MCF 10A (cell line): ENCODE results near the gene CELSR1. TPM values are rescaled to one million over a fixed set of nuclear protein-coding genes. Genes with fewer than 3 reads are reported as not detected.

Source experiments
- BruUV-seq: library from RNA; stranded (reverse); fragments of 400-500 nt; replicated peaks from 2 replicates; lab custom pipeline; 2021; lab: Mats Ljungman, UMichigan
- CTCF ChIA-PET: fragments of 300-600 bp; sonication (Branson Sonifier 250); formaldehyde crosslinking; extraction: SDS; loops from one replicate; lab custom pipeline; 2021; ENCODE audit warnings: antibody characterized with exemption, inconsistent platforms; lab: Yijun Ruan, JAX
- POLR2A ChIA-PET: fragments of 300-600, 350-650 bp; sonication (Branson Sonifier 250); formaldehyde crosslinking; extraction: SDS; loops from one replicate; lab custom pipeline; 2020; ENCODE audit warnings: antibody characterized with exemption, inconsistent platforms; lab: Yijun Ruan, JAX
- DNase-seq: peaks from one replicate; pipeline ENCODE4 v3.0.0-alpha.2; 2018; ENCODE audit not compliant: unreplicated experiment
- H3K27ac Mint-ChIP-seq: one replicate; pipeline ENCODE4 v1.8.0; 2022; ENCODE audit warnings: mild to moderate bottlenecking, low read depth, mixed read lengths; ENCODE audit not compliant: unreplicated experiment
- H3K27me3 Mint-ChIP-seq: one replicate; pipeline ENCODE4 v1.8.0; 2022; ENCODE audit warnings: mixed read lengths; ENCODE audit not compliant: insufficient read depth, unreplicated experiment
- H3K36me3 Mint-ChIP-seq: one replicate; pipeline ENCODE4 v1.8.0; 2022; ENCODE audit warnings: mild to moderate bottlenecking, moderate library complexity, mixed read lengths; ENCODE audit not compliant: insufficient read depth, unreplicated experiment
- H3K4me1 Mint-ChIP-seq: one replicate; pipeline ENCODE4 v1.8.0; 2022; ENCODE audit warnings: mixed read lengths; ENCODE audit not compliant: insufficient read depth, unreplicated experiment
- H3K4me3 Mint-ChIP-seq: one replicate; pipeline ENCODE4 v1.8.0; 2022; ENCODE audit warnings: mild to moderate bottlenecking, moderate library complexity, mixed read lengths; ENCODE audit not compliant: unreplicated experiment
- H3K9me3 Mint-ChIP-seq: one replicate; pipeline ENCODE4 v1.8.0; 2022; ENCODE audit warnings: mixed read lengths; ENCODE audit not compliant: unreplicated experiment
- intact Hi-C: fragments of 100-400 bp; cut with micrococcal nuclease; formaldehyde crosslinking; loops from 2 replicates; pipeline ENCODE4 v1.14.1; 2022
- total RNA-seq: library from RNA; stranded (reverse); gene quantifications from 2 replicates; pipeline ENCODE4 v1.2.3, GENCODE V29; 2022
- TF ChIP-seq, protein P1 (sequence below): fragments of 200-600 bp; IDR thresholded peaks from one replicate; pipeline ENCODE4 v1.8.0; 2022; ENCODE audit warnings: antibody characterized with exemption, mild to moderate bottlenecking; ENCODE audit not compliant: unreplicated experiment

CELSR1 gene
- total RNA-seq, 1 experiment from 2014 or later, result 49.1 TPM

- Mint-ChIP-seq H3K4me1 (peaks cover 14% of the 10 kb centered on the region), H3K4me3 (peak overlapping the region; percentile 91), H3K36me3 (peaks cover 46% of the 10 kb centered on the region), H3K9me3 (no peaks in the 10 kb centered on the region), H3K27ac (peak overlapping the region; percentile 89), H3K27me3 (no peaks in the 10 kb centered on the region)
- TSS peak; percentile 18 for BruUV-seq
- CTCF ChIA-PET, result interaction anchor here (0.6 to 1.4 kb wide), 4 partner anchors 21 to 330 kb away, joined by 3 to 4 read pairs (median 4); no protein-coding TSS in a partner anchor
- DNase-seq, result peak; percentile 24
- intact Hi-C loops, result no loop called here
- POLR2A ChIA-PET, result interaction anchor here (0.5 to 2.5 kb wide), 34 partner anchors 8 to 1172 kb away, joined by 3 to 9 read pairs (median 3); partner anchors contain the start of genes CELSR1, GTSE1, PPARA and TBC1D22A
- TF ChIP-seq, protein P1, sequence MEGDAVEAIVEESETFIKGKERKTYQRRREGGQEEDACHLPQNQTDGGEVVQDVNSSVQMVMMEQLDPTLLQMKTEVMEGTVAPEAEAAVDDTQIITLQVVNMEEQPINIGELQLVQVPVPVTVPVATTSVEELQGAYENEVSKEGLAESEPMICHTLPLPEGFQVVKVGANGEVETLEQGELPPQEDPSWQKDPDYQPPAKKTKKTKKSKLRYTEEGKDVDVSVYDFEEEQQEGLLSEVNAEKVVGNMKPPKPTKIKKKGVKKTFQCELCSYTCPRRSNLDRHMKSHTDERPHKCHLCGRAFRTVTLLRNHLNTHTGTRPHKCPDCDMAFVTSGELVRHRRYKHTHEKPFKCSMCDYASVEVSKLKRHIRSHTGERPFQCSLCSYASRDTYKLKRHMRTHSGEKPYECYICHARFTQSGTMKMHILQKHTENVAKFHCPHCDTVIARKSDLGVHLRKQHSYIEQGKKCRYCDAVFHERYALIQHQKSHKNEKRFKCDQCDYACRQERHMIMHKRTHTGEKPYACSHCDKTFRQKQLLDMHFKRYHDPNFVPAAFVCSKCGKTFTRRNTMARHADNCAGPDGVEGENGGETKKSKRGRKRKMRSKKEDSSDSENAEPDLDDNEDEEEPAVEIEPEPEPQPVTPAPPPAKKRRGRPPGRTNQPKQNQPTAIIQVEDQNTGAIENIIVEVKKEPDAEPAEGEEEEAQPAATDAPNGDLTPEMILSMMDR, result no peak
These were observed 201.0 kb downstream of the CELSR1 start for GRCh38 chr22:46336119-46337078.

DNA sequence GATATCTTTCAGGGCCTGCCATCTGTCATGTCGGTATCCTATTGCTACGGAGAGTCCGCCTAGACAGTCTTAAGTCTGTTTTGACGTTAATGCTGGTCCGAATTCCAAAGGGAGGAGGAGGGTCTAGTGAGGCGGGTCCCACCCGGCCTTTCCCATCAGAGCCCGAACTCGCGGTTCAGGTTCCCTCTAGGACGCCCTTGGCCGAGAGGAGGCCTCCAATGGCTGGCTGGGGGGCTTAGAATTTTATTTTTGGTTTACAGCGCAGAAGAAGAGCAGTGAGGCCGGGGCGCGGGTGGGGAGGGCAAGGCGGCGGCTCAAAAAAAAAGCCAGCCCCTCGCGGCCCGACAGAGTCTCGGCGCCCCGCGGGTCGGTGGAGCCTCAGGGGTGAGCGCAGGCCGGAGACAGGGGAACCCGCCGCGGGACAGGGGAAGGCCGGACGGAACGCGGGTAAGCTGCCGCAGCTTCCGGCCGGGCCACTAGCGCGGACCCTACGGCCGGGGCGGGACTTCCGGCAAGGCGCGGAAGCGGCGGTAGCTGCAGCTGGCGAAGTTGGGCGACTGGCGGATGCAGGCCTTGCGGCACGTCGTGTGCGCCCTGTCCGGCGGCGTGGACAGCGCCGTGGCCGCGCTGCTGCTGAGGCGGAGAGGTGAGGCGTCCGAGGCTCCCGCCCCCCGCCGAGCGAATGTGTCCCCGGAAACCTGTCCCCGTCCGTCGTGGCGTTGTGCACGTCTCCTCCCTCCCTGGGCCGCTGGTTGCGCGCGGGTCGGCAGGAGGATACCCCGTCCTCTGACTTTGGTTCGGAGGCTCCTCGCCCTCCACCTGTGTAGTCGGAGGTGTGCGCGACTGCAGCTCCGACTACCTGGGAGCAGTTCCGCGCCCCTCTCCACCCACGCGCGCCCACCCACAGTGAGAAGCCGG is 202.0 kb downstream of the CELSR1 start, which contains the start of gene TRMU:
TRMU (plus strand) TSS at position 514 of the 918 bp plus-strand sequence; CDS start at position 565, 51 bp downstream.
- intact Hi-C loops, result no loop called here
- peaks cover 14% of the 10 kb centered on the region for H3K4me1 Mint-ChIP-seq
- H3K9me3 Mint-ChIP-seq, result no peaks in the 10 kb centered on the region
- peak within 1 kb of the TSS; percentile 89 for H3K27ac Mint-ChIP-seq
- BruUV-seq, result TSS peak; percentile 84
- H3K27me3 Mint-ChIP-seq, result no peaks in the 10 kb centered on the region
- POLR2A ChIA-PET, result interaction anchor here (0.6 to 2.5 kb wide), 30 partner anchors 9 to 1171 kb away, joined by 3 to 9 read pairs (median 3); partner anchors contain the start of genes CELSR1, GTSE1 and TTC38
- peaks cover 38% of the 10 kb centered on the region for H3K36me3 Mint-ChIP-seq
- TF ChIP-seq, protein P1, result no peak
- CTCF ChIA-PET, result interaction anchor here (0.6 to 1.4 kb wide), 4 partner anchors 20 to 329 kb away, joined by 3 to 4 read pairs (median 4); no protein-coding TSS in a partner anchor
- H3K4me3 Mint-ChIP-seq, result peak within 1 kb of the TSS; percentile 91
- peak; percentile 79 for DNase-seq

DNA sequence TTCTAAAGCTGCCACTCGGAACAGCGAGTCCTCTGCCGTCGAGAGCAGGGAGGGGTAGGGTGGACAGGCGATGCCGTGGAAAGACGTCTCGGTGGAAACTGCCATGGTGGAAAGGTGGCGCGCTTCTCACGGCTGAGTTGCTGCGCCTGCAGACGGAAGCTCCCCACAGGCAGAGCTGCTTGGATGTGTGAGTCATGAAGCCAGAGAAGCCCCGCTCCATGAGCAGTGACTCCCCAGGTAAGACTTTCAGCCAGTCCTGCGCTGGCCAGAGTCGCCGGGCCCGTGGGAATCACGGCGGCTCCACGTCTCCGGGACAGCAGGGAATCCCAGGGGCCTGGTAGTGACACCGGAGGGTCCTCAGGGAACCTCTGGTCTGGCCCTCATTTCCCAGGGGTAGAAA is 205.9 kb downstream of the CELSR1 start:
- Mint-ChIP-seq H3K27ac (no peak overlapping the region), H3K9me3 (no peaks in the 10 kb centered on the region)
- CTCF ChIA-PET, result interaction anchor here (0.5 to 1.2 kb wide), 4 partner anchors 16 to 754 kb away, joined by 4 to 5 read pairs (median 4); no protein-coding TSS in a partner anchor

More for the DNA sequence above, 205.9 kb downstream of the CELSR1 start:
- H3K36me3 Mint-ChIP-seq, result peaks cover 14% of the 10 kb centered on the region
- no peaks in the 10 kb centered on the region for H3K27me3 Mint-ChIP-seq
- intact Hi-C loops, result no loop called here
- POLR2A ChIA-PET, result no interaction called here
- DNase-seq, result no peak
- peaks cover 2% of the 10 kb centered on the region for H3K4me1 Mint-ChIP-seq
- BruUV-seq, result no TSS peak
- H3K4me3 Mint-ChIP-seq, result no peak overlapping the region
- TF ChIP-seq, protein P1, result no peak
